Ovary (tissue), 3 donors: ENCODE data around the gene GBF1.

Experiments
- EP300 ChIP-seq: sonication (generic); formaldehyde crosslinking; IDR thresholded peaks from one replicate; pipeline ENCODE4 v1.6.1; 2017; ENCODE audit warnings: antibody characterized with exemption
- POLR2A ChIP-seq: fragments of 450-650 bp; IDR thresholded peaks from one replicate; pipeline ENCODE4 v1.6.1; 2017; ENCODE audit warnings: antibody characterized with exemption, mild to moderate bottlenecking, moderate library complexity
- TF ChIP-seq, protein P1 (sequence below), 3 donors: fragments of 450-650 bp in 2 of 3; fragments of 200-600 bp in 1 of 3; IDR thresholded peaks; one replicate each; pipeline versions ENCODE4 v1.5.1 to v1.8.0; 2016 to 2022; ENCODE audit warnings: antibody characterized with exemption in 3 of 3, mild to moderate bottlenecking in 1 of 3
- donor health status: DM: no; HTN: no; CAD: no.

DNA sequence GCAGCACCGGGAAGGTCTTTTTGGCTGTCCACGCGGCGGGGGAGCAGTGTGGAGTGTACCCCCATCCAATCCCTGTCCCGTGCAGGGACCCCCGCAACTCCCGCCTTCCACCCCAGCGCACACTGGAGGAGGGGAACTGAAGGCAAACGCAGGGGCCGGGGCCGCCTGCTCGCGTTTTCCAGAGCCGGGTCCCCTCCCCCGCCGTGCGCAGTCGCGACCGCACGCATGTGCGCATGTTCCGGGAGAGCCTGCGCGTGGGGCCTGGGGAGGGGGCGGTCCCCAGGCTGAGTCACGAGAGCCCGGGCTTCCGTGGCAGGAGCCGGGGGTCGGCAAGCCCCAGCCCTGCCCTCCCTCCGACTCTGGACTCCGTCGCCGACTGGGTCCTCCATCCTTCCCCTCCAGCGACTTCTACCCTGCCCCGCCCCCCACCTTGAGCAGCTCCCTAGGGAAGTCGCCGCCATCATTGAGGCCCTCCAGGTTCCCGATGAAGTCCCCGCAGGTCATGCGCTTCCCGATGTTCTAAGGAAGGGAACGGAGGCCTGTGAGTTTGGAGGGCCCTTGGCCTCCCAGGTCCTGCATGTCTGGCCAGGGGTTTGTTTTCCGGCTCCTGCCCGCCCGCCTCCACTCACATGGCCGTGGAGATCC lies 165.2 kb downstream of the GBF1 start:
- TF ChIP-seq, protein P1, sequence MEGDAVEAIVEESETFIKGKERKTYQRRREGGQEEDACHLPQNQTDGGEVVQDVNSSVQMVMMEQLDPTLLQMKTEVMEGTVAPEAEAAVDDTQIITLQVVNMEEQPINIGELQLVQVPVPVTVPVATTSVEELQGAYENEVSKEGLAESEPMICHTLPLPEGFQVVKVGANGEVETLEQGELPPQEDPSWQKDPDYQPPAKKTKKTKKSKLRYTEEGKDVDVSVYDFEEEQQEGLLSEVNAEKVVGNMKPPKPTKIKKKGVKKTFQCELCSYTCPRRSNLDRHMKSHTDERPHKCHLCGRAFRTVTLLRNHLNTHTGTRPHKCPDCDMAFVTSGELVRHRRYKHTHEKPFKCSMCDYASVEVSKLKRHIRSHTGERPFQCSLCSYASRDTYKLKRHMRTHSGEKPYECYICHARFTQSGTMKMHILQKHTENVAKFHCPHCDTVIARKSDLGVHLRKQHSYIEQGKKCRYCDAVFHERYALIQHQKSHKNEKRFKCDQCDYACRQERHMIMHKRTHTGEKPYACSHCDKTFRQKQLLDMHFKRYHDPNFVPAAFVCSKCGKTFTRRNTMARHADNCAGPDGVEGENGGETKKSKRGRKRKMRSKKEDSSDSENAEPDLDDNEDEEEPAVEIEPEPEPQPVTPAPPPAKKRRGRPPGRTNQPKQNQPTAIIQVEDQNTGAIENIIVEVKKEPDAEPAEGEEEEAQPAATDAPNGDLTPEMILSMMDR (IDR thresholded peaks at IDR 0.05): no peak
- TF ChIP-seq POLR2A (no peak), EP300 (no peak)
